ENCODE results near the gene CCL2.

- no peak for TF ChIP-seq CTCF (IDR thresholded peaks at IDR 0.05)
- TF ChIP-seq EZH2 (IDR thresholded peaks at IDR 0.05; ENCODE audit: borderline replicate concordance, insufficient read depth, low read depth, low read length, poor library complexity, severe bottlenecking), result no peak
Measured at GRCh38 chr17:34299027-34299426, 43.9 kb downstream of the CCL2 start.

Data from B cell (primary cell).